ENCODE measurements around the gene KBTBD3.

Gene KBTBD3, protein sequence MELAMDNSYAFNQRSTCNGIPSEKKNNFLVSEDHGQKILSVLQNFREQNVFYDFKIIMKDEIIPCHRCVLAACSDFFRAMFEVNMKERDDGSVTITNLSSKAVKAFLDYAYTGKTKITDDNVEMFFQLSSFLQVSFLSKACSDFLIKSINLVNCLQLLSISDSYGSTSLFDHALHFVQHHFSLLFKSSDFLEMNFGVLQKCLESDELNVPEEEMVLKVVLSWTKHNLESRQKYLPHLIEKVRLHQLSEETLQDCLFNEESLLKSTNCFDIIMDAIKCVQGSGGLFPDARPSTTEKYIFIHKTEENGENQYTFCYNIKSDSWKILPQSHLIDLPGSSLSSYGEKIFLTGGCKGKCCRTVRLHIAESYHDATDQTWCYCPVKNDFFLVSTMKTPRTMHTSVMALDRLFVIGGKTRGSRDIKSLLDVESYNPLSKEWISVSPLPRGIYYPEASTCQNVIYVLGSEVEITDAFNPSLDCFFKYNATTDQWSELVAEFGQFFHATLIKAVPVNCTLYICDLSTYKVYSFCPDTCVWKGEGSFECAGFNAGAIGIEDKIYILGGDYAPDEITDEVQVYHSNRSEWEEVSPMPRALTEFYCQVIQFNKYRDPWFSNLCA

DNA sequence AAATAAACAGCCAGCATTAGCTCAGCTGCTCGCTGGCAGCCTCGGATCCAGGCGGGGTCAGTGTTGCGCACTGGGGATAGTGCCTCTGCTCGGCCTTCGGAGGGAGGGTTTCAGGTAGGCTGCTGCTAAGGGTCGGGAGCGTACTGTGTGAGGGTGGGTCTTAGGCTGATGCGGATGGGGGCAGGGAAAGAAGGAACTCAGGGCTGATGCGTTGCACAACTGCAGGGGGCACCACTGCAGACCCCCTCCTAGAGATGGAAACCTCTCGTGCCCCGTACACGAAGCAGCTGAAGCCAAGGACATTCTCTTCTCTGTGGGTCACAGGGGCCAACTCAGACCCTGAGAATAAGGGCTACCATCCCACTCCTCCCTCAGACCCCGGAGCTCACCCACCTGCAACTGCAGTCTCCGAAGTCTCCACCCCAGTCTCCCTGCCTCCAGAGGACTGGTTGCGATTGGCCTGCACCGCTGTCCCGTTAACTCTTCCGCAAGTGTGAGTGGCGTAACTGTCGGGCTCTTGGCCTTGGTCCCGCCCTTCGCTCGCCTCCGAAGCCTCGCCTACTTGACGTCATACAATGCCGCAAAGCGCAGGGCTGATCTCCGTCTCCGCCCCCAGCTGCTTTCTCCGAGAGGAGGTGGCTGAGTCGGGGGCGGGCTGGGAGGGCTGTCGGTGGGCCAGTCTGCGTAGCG lies at the start of gene KBTBD3:
Gene KBTBD3, minus strand, starts transcription at position 429 of the 690 bp plus-strand sequence. CDS start 18,250 bp downstream, outside the sequence.
- DNase-seq (ENCODE audit: low spot score) = peak; percentile 98

DNA sequence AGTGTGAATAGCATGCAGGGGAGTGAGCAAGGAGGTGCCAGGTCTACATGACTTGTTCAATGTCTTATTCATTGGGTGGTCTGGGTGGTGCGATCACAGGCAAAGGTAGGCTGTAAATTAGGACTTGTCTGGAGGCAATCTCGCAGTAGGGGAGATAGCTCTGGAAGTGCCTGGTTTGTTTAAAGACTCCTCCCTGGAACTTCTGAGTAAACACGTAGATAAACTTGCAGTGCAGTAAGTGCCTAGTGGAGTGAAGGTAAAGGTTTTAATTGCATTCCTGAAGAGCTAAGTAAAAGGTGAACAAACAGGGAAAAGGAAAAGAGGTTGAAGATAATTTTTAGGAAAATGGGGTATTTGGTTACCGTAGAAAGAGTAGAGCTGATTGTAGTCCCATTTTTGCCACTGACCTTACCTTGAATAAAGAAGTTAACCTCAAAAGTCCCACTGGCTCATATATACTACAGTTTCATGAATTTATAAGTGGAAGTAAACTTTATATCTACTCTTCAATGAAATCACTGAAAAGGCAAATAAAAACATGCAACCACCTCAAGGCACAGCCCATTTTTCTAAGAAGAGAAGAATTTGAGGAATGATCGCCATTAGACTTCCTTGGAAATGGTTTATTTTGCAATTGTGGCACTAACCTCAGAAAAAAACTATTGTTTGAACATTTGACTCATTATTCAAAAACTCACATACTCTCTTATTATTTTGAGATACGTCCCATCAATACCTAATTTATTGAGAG lies 44.6 kb upstream of the KBTBD3 start:
- DNase-seq (ENCODE audit: low spot score) = no peak

DNA sequence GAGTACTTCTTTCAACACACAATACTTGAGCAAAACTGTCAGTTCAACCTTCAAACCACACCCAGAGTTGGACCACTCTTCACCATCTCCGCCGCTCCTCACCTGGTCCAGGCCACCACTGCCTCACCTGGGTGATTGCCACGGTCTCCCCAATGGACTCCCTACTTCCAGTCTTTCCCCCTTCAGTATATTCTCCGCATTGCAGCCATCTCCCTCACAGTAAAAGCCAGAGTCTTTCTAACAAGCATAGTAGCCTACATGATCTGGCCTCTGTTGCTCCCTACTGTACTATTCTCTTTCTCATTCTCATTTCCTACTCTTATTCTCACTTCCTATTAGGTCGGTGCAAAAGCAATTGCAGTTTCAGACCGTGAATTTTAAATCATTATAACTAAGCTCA lies 28.8 kb upstream of the KBTBD3 start:
- no peak for DNase-seq (ENCODE audit: low spot score)

DNA sequence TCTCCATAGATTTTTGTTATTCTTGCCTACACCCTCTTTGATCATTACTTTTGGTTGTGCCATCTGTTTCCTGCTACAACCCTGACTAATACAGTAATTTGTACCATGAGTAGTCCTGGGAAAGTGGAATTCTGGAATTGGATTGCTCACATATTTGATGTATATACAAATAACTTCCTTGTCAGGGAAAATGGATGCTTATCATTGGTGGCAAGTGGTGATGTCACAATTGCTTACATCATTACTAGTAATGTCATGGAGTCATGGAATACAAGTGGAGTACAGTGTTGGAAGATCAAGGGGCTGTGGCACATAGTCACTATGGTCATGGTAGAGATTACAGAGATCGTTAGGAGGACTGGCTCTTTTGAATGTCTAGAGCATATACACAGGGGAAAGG lies 24.7 kb upstream of the KBTBD3 start:
- DNase-seq (ENCODE audit: low spot score) = no peak

DNA sequence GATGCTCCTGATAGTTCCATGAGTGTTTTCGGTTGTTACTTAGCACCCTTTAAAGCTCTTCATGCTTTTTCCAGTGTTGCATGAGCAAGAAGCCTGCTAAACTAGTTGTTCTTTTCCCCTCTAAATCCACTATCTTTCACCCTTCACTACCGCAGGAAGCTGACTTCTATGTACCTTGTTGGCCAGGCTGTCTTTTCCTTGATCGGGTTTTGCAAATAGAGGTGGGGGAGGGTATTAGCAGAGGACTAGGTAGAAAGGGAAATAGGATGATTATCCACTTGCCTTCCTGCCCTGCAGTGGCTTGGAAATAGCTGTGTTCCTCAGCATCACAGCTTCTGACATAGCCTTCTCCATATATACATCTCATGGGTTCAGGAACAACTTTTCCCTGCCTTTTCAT lies 24.2 kb upstream of the KBTBD3 start:
- no peak for DNase-seq (ENCODE audit: low spot score)

DNA sequence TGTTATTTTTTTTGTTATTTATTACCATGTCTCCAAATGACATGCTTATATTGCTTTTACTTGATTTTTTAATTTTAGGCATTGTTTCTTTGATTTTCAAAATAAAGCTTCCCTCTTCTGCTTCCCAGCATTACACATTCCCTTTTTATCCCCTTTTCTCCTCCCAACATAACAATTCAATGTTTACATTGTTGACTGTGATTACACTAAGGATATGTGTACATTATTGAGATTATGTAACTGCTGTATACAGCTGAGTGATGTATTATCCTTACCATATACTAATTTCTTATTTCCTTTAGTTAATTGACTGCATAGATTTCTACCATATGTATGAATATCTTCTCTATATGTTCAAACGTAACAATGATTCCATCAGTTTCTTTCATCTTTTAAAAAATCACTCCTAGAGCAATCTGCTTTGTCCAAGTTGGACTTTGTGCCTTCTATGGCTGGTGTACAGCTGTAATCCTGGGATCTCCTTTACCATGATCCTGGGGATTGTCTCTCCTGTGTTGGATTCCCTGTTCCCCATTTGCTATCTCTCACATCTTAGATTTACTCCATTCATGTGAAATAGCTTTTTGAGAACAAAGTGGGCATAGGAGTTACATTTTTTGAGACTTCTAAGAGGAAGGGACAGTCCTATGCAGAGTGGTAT lies 21.9 kb upstream of the KBTBD3 start:
- DNase-seq (ENCODE audit: low spot score) = no peak

DNA sequence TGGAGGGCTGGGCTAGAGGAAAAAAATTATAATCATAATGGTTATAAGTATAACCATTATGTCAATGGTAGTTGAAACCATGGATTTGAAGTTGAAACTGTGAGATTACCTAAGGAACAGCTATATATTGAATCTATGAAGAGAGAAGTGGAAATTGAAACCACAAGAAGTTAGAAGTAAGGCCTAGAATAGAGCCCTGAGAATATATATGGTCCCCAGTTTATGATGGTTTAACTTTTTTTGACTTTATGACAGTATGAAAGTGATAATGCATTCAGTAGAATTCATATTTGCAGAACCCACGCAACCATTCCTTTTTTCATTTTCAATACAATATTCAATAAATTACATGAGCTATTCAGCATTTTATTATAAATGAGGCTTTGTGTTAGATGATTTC lies 15.3 kb upstream of the KBTBD3 start:
- DNase-seq (ENCODE audit: low spot score) = no peak

DNA sequence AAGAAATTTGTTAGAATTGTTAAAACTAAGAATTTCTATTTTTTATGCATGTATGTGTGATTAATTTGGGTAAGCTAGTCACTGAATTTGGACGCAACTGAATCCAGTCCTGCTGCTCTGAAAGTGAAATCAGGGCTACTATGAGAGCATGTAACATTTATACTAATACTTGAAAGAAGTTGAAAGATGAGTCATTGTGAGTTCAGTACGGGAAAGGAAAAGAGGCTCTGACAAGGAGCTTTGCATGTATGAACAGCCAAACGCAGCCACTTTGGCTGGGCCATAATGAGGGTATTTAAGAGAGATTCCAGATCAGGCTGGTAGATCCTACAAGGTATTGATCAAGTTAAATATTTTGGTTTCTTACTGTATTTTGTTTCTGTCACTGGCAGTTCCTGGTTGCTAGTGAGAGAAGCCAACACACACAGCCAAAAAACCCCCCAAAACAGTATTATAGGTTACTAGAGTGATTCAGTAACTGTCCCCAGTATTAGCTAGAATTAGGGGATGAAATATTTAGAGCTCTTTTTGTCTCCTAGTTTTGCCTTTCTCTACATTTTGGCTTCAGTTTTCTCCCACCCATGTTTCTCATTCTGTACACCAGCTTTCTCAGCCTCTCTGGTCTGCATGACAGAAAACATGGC lies 14.5 kb upstream of the KBTBD3 start:
- DNase-seq (ENCODE audit: low spot score) = no peak

DNA sequence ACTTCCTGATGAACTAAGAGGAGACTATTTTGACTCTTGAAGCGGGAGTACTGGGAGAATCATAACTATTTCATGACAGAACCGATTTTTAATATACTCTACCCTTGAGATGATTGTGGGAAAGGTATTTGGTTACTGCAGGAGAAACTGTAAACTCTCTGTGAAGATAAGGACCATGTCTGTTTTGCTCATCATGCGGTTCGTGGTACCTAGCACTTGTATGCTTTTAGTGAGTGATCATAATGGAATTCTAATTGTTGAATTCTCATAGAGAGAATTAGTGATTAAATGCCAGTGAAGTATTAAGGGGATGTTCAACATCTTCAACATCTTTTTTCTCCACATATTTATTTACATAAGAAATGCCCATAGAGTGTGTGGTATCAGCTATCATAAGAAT lies 11.7 kb upstream of the KBTBD3 start:
- DNase-seq (ENCODE audit: low spot score) = no peak

DNA sequence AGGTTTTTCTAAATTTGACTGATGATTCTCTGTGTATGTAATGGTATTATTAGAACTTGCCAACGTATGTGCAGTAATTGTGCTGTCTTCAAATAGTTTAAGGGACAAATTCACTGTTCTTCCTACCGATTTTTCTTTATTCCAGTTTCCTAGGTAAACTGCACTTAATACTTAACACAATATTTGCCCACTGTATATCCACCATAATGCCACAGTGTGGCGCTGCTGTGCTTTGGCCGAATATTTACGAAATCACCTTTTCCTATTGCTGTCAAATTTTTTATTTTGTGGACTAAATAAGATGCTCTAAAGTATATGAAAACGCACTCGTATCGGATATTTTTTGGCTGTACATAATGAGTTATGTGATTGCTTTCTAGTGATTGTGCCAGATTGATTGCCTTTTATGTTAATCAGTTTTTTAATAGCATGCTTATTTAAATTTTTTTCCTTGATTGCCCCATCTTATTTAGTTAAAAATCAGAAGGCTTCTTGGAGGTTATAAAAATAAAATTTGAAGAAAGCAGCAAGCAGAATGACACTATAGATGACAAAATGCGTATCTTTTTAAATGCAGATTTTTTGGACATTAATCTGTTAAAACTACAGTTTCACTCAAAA lies 10.8 kb upstream of the KBTBD3 start:
- DNase-seq (ENCODE audit: low spot score) = peak; percentile 48

DNA sequence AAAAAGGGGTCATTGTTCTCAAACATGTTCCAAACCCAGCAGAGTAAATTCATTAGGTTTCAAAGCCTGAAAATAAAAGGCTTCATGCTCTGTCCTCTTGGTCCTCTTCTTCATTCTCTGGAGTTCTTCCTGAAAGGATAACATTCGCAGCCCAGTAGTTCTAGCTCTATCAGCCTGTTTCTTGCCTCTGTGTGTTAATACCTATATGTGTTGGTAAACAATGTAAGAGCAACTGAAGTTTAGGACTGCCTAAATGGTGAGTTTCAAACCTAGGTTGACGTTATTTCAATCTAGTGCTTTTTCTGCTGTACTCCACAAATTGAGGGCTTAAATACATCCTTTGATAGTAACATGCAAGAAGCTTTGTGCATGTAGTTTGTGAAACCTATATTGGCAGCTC lies 9.7 kb upstream of the KBTBD3 start:
- no peak for DNase-seq (ENCODE audit: low spot score)

DNA sequence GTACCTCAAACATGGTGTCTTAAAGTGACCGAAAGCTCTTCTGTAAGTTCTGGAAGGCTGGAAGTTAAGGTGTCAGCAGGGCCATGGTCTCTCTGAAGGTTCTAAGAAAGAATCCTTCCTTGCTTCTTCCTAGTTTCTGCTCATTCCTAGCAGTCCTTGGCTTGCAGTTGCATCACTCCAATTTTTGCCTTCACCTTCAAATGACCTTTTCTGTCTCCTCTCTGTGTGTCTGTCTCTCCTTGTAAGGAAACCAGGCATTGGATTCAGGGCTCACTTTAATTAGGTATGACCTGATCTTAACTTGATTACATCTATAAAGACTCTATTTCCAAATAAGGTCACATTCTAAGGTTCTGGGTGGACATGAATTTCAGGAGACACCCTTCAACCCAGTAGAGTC lies 9.0 kb upstream of the KBTBD3 start:
- DNase-seq (ENCODE audit: low spot score) = no peak

DNA sequence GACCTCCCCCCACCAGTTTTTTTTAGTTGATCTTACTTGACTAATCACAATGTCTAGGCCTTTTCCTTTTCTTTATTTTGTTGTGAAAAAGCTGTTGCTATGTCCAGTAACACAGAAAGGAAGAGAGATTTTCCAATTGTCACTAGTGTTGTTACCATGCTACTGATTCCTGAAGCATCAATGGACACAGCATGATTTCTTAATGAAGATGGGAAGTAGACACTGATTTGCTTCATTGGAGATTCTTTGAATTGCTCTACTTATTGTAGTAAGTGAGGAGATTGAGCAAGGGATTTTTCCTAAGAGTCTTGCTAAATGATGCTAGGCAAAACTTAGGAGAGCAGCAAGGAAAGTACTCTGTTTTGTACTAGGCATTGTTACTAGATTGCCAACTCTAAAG lies 4.9 kb upstream of the KBTBD3 start:
- DNase-seq (ENCODE audit: low spot score) = no peak

DNA sequence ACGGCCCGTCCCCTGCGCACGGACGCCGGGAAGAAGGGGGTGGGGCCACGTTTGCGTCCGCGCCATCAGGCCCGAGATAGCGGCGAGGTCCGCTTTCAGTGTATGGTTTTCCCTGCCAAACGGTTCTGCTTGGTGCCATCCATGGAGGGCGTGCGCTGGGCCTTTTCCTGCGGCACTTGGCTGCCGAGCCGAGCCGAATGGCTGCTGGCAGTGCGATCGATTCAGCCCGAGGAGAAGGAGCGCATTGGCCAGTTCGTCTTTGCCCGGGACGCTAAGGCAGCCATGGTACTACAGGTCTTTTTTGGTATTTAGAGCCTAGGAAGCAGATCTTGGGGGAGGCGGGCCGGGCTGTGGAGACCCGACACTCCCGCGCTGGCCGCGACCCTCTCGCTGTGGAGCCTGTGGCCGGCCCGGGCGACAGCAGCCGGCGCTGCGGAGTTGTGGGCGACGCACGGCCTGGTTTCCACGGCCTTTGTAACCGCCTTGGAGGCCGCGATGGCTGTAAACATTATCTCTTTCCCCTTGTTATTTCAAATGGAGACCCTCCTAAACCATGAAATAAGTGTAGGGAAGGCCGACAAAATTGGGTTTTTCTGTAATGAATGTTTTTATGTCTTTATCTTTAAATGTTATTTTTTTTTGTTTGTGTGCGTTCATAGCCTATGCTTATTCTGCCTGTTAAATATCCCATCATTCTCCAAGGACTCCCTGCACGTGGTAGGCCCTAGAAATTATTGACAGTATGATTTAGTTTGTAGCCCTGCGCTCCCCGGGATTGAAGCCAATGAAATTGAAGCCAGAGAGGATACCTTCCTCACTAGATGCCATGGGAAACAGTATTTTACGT lies 685 bp upstream of the KBTBD3 start, which contains the start of gene AASDHPPT:
Gene AASDHPPT, plus strand, starts transcription at position 54 of the 847 bp plus-strand sequence. Its CDS starts 49 bp downstream, at position 103.
- no peak for DNase-seq (ENCODE audit: low spot score)

DNA sequence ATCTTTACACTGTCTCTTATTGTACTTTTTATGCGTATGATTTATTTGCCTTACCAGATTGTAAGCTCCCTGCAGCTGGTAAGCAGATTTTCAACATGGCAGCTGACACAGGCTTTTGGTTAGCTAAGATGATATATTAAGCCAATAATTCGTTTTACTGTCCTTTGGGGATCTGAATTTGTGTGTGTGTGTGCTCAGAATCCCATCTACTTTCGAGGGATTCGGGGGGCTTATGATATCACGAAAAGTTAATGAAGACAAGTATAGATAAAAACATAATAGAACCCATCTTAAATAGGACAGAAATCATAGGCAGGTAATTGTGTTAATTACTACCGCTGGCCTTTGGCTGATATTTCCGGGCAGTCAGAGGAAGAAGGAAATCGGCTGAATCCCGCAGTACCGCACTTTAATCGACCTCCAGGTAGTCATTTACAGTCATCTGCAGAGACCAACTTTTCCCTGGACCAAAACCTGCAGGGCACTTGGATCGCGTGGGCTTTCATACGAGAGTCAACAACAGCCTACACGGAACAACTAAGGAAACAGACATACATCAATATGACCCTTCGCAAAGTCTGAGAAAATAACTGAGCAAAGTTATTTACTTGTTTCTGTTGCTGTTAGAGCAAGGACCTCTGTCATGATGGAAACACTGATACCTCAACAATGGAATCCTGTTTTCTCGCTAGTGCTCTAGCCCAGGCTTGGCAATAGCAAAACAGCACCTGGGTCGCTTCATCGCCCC lies 802 bp downstream of the KBTBD3 start:
- DNase-seq (ENCODE audit: low spot score) = no peak

DNA sequence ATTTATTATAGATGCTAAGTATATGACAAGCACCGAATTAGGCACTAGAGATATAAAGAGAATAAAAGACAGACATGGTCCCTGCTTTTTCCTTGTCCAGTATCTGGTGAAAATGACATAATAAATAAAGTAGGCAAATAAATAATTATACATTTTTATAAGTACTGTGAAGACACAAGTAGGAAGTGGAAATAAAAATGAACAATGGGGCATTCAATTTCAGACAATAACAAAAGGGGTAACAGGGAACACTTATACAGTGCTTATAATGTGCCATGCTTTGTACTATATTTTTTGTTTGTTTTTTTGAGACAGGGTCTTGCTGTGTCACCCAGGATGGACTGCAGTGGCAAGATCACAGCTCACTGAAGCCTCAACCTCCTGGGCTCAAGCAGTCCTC lies 4.3 kb downstream of the KBTBD3 start:
- no peak for DNase-seq (ENCODE audit: low spot score)

DNA sequence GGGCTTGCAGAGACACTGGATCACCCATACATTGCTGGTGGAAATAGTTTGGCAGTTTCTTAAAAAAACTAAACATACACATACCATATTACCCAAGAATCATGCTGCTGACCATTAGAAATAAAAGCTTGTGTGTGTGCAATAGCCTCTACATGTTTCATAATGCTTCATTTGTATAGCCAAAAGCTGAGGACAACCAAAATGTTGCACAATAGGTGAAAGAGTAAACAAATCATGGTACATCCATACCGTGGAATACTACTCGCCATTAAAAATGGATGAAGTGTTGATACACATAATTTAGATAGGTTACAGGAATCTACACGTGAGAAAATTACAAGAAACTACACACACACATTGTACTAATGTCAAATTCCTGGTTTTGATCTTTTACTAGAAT lies 6.5 kb downstream of the KBTBD3 start:
- DNase-seq (ENCODE audit: low spot score) = no peak

DNA sequence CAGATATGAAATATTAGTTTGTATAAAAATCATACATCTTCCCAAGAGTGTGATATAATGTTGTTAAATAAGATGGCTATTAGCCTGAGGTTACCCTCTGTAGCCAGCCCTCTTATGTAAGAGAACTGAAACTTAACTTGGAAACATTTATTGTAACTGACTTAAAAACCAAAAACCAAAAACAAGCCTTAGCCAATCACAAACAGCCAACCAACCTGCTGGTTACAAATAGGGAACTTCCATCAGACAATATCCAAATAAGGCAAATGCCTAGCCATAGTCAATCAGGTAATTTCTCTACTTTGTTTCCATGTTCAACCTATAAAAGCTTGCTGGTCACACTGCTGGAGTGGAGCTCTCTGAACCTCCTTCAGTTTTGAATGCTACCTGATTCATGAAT lies 14.1 kb downstream of the KBTBD3 start:
- no peak for DNase-seq (ENCODE audit: low spot score)

Data from CD4-positive, alpha-beta T cell treated with Interleukin-15 for 4 hours (primary cell).